Esophagus squamous epithelium (tissue), 5 donors: ENCODE measurements around the gene TPM1. TPM values are rescaled to one million over a fixed set of nuclear protein-coding genes. Genes with fewer than 3 reads are reported as not detected.

Experiments used
- DNase-seq: peaks from one replicate; lab custom pipeline; 2025; lab: John Stamatoyannopoulos, UW
- H3K27ac ChIP-seq, 4 donors: fragments of 200-600 bp; sonication (generic); one replicate each; pipeline ENCODE4 v1.5.1; 2016 to 2019; ENCODE audit warnings: mild to moderate bottlenecking in 1 of 4
- H3K27me3 ChIP-seq, 4 donors: fragments of 200-600 bp; sonication (generic); 1 replicate in 3 of 4; 2 replicates in 1 of 4; pipeline versions ENCODE4 v1.5.1 to v1.6.0; 2017 to 2021; ENCODE audit warnings: antibody characterized with exemption in 1 of 4
- H3K36me3 ChIP-seq, 3 donors: fragments of 200-600 bp; sonication (generic); one replicate each; pipeline ENCODE4 v1.5.1; 2016 to 2019
- H3K4me1 ChIP-seq, 3 donors: fragments of 200-600 bp; sonication (generic); one replicate each; pipeline ENCODE4 v1.5.1; 2017 to 2019
- H3K4me3 ChIP-seq, 4 donors: fragments of 200-600 bp; sonication (generic); 1 replicate in 3 of 4; 2 replicates in 1 of 4; pipeline ENCODE4 v1.5.1; 2016 to 2019; ENCODE audit warnings: mild to moderate bottlenecking in 2 of 4, moderate library complexity in 1 of 4
- H3K9me3 ChIP-seq, 3 donors: fragments of 200-600 bp; sonication (generic); one replicate each; pipeline ENCODE4 v1.5.1; 2016 to 2019
- POLR2A ChIP-seq, 4 donors: fragments of 450-650 bp; IDR thresholded peaks; one replicate each; pipeline ENCODE4 v1.6.1; 2017; ENCODE audit warnings: antibody characterized with exemption in 4 of 4, mild to moderate bottlenecking in 4 of 4, moderate library complexity in 3 of 4
- WGBS, 2 donors: methylation state at CpG; one replicate each; pipeline ENCODE4 v1.1.5; 2018; 5-methylcytosine and 5-hydroxymethylcytosine counted together
- intact Hi-C: fragments of 100-400 bp; cut with DNase I; formaldehyde crosslinking; loops from one replicate; pipeline ENCODE4 v1.15.0; 2022
- total RNA-seq, 4 donors: library from RNA; depleted of rRNA; stranded (reverse); fragments of >200 nt; gene quantifications; one replicate each; pipeline ENCODE4 v1.1.0, GENCODE V29; 2016
- TF ChIP-seq, protein P1 (sequence below), 6 experiments: fragments of 450-650 bp in 4 of 6; fragments of 200-600 bp in 2 of 6; sonication (generic) in 2 of 6; IDR thresholded peaks; one replicate each; pipeline ENCODE4 v1.5.1; 2016 to 2019; ENCODE audit warnings: antibody characterized with exemption in 6 of 6, mild to moderate bottlenecking in 4 of 6, moderate library complexity in 4 of 6
- donor health status: DM: yes; HTN: yes; CAD: no.

The TPM1 gene
- total RNA-seq, 4 donors from 2014 or later = 44.3 to 680 (median 138) TPM

DNA sequence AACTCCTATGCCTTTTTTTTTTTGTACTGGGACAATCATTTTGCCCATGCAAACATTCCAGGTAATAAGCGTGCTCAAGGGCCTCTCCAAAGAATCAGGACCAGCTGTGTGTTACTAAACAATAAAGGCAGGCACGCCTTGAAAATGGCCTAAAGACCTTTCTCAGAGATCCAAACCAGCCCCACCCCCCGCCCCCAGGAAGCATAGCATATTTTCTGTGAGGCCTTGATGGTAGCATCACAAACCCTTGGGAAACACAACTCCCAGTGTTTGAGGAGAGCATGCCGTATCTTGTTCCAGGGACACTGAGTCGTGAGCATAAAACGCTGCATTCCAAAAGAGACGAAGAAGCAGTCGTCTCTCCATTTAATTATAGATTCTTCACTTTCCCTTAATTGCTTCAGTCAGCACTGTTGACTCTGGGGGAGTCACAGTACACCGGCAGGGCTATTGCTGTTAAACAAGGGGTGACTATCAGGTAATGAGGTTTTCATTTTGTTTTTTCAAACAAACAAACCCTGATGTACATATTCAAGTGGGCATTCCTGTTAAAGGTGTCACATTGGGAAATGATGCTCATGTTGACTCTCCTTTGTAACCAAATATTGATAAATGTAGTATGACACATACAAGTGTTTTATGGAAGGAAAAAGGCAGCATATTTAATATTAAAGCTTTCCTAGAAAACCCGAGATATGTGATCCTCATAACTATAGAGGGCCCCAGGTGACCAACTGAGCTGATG is 4.4 kb upstream of the TPM1 start:
- Histone ChIP-seq H3K4me1 (peaks cover 12 to 18% (median 13%) of the 10 kb centered on the region in 3 donors), H3K4me3 (no peak overlapping the region), H3K27me3 (peaks cover 0 to 29% (median 0%) of the 10 kb centered on the region in 4 donors), H3K9me3 (no peaks in the 10 kb centered on the region), H3K36me3 (no peaks in the 10 kb centered on the region), H3K27ac (no peak overlapping the region)
- intact Hi-C loops = no loop called here
- no peak for DNase-seq
- 36 to 56% methylated on average over 7 to 9 of the region's 10 CpGs for WGBS, 2 donors
- TF ChIP-seq, protein P1, sequence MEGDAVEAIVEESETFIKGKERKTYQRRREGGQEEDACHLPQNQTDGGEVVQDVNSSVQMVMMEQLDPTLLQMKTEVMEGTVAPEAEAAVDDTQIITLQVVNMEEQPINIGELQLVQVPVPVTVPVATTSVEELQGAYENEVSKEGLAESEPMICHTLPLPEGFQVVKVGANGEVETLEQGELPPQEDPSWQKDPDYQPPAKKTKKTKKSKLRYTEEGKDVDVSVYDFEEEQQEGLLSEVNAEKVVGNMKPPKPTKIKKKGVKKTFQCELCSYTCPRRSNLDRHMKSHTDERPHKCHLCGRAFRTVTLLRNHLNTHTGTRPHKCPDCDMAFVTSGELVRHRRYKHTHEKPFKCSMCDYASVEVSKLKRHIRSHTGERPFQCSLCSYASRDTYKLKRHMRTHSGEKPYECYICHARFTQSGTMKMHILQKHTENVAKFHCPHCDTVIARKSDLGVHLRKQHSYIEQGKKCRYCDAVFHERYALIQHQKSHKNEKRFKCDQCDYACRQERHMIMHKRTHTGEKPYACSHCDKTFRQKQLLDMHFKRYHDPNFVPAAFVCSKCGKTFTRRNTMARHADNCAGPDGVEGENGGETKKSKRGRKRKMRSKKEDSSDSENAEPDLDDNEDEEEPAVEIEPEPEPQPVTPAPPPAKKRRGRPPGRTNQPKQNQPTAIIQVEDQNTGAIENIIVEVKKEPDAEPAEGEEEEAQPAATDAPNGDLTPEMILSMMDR (IDR thresholded peaks at IDR 0.05) = no peak
- TF ChIP-seq POLR2A (IDR thresholded peaks at IDR 0.05) = no peak

DNA sequence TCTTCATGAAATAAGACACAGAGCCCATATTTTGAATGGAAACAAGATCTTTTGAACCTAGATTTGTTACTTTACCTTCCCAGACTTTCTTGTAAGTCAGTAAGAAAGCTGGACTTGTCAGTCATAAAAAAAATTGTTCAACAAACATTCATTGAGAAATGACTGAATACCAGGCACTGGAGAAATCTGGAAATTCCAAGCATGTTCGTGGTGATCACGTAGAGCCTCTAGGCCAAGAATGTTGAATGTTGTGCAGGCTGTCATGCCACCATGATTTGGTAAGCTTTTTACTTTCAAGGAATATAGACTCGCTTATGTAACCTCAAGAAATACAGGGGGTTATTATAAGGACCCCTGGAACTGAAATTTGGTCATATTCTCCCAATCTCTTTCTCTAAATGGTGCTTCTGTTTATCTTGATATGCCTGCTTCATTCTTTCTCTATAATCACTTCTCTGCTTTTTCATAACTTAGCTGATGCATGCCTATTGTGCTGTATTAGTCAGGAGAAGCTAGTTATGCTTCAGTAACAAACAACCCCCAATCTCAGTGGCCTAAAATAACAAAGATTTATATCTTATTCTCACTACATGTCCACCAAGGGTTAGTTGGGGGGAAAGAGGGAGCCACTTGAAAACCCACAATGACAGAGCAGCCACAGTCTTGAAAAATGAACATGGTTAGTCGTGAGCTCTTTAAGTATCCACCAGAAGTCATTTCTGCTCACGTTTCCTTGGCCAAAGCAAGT is 3.4 kb upstream of the TPM1 start:
- Histone ChIP-seq H3K4me1 (peaks cover 17 to 28% (median 20%) of the 10 kb centered on the region in 3 donors), H3K27me3 (peaks cover 0 to 39% (median 4%) of the 10 kb centered on the region in 4 donors), H3K27ac (no peak overlapping the region), H3K36me3 (no peaks in the 10 kb centered on the region), H3K9me3 (no peaks in the 10 kb centered on the region), H3K4me3 (no peak overlapping the region)
- 81% methylated on average over 5 of the region's 5 CpGs for WGBS, 2 donors
- intact Hi-C loops = no loop called here
- TF ChIP-seq, protein P1 (IDR thresholded peaks at IDR 0.05) = no peak
- TF ChIP-seq POLR2A (IDR thresholded peaks at IDR 0.05) = no peak
- DNase-seq = no peak

DNA sequence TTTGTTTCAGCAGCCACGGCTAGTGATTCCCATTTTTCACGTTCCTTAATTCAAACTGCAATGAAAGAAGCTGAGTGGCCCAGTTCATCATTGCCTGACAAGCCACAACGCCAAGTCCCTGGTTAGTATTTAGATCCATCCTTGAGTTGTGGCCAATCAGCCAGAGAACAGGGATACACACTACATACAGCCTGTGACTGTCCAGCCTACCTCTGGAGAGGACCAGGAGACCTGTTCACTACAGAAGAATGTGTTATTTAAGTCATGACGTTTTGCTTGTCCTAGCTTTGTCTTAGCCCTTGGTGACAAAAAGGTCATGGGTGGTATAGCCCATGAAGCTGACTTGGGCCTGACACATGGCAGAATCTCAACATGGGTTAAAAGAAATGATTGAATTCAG is 2.7 kb upstream of the TPM1 start:
- Histone ChIP-seq H3K36me3 (no peaks in the 10 kb centered on the region), H3K27ac (no peak overlapping the region), H3K4me3 (no peak overlapping the region), H3K9me3 (no peaks in the 10 kb centered on the region), H3K4me1 (peaks cover 17 to 35% (median 20%) of the 10 kb centered on the region in 3 donors), H3K27me3 (peaks cover 0 to 46% (median 6%) of the 10 kb centered on the region in 4 donors)
- WGBS, 2 donors = 83 to 92% methylated on average over 4 of the region's 4 CpGs
- no peak for TF ChIP-seq POLR2A (IDR thresholded peaks at IDR 0.05)
- TF ChIP-seq, protein P1 (IDR thresholded peaks at IDR 0.05) = no peak
- intact Hi-C loops = no loop called here
- DNase-seq = no peak

DNA sequence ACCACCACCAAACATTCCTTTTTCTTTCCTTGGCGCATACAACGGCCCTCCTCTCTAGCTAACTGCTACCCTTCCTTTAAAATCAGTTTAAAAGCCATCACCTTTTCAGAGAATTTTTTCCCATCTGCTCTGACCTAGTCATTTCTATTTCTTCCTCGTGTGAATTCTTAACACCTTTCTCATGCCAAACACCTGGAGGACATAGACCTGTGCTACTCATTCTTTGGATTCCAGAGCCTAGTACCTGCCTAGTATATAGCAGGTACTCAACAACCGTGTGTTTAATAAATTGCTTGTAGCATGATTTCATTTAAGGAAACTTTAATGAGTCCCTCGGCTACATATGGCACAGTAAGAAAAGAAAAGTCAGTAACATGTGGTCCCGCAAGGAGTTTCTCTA is 2.0 kb upstream of the TPM1 start:
- no peaks in the 10 kb centered on the region for H3K9me3 ChIP-seq
- 76 to 80% methylated on average over 6 of the region's 6 CpGs for WGBS, 2 donors
- no peak for DNase-seq
- H3K27me3 ChIP-seq = peaks cover 0 to 53% (median 6%) of the 10 kb centered on the region in 4 donors
- H3K36me3 ChIP-seq = no peaks in the 10 kb centered on the region
- intact Hi-C loops = no loop called here
- H3K27ac ChIP-seq = peak overlapping the region in 2 of 4 donors; percentile 83 to 85
- peaks cover 17 to 35% (median 20%) of the 10 kb centered on the region in 3 donors for H3K4me1 ChIP-seq
- TF ChIP-seq POLR2A (IDR thresholded peaks at IDR 0.05) = no peak
- TF ChIP-seq, protein P1 (IDR thresholded peaks at IDR 0.05) = no peak
- no peak overlapping the region for H3K4me3 ChIP-seq

DNA sequence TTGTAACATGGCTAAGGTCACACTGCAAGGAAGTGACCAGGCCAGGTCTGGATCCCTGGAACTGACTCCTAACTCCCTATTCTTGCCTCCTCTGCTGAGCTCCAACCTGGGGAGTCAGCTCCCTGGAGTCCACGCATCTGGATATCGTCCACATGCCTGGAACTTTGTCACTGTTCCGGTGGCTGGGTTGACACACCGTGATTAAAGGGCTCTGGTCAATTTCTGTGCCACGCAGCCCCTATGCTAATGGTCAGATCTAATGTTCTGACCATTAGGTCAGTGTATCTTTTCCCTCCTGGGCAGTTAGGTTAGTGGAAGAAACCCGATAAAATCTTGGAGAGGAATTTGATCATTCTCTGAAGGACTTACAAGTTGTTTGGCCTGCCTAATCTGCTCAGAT is 1.6 kb upstream of the TPM1 start:
- Histone ChIP-seq H3K27ac (peak overlapping the region in 3 of 4 donors; percentile 83 to 92 (median 85)), H3K27me3 (peaks cover 0 to 57% (median 6%) of the 10 kb centered on the region in 4 donors), H3K9me3 (no peaks in the 10 kb centered on the region), H3K4me3 (peak overlapping the region in 2 of 4 donors; percentile 82 to 86), H3K4me1 (peaks cover 17 to 35% (median 20%) of the 10 kb centered on the region in 3 donors), H3K36me3 (no peaks in the 10 kb centered on the region)
- DNase-seq = no peak
- WGBS, 2 donors = 63 to 78% methylated on average over 6 of the region's 6 CpGs
- intact Hi-C loops = no loop called here
- TF ChIP-seq, protein P1 (IDR thresholded peaks at IDR 0.05) = no peak
- TF ChIP-seq POLR2A (IDR thresholded peaks at IDR 0.05) = no peak
